HG03045 (cell line): Measurements from ENCODE around the gene IGIP.
A peak's percentile ranks its signal among the peaks of the same experiment; 100 is the strongest.

Experiments
- ATAC-seq: cut with Tn5 transposase; IDR thresholded peaks from one replicate; pipeline ENCODE4 v1.9.1; 2021; ENCODE audit warnings: mild to moderate bottlenecking, moderate library complexity; ENCODE audit not compliant: unreplicated experiment

The IGIP gene

GRCh38 chr5:140162275-140162674, 36.5 kb downstream of the IGIP start:
- no peak for ATAC-seq

GRCh38 chr5:140162781-140163180, 37.0 kb downstream of the IGIP start:
- ATAC-seq = no peak

DNA sequence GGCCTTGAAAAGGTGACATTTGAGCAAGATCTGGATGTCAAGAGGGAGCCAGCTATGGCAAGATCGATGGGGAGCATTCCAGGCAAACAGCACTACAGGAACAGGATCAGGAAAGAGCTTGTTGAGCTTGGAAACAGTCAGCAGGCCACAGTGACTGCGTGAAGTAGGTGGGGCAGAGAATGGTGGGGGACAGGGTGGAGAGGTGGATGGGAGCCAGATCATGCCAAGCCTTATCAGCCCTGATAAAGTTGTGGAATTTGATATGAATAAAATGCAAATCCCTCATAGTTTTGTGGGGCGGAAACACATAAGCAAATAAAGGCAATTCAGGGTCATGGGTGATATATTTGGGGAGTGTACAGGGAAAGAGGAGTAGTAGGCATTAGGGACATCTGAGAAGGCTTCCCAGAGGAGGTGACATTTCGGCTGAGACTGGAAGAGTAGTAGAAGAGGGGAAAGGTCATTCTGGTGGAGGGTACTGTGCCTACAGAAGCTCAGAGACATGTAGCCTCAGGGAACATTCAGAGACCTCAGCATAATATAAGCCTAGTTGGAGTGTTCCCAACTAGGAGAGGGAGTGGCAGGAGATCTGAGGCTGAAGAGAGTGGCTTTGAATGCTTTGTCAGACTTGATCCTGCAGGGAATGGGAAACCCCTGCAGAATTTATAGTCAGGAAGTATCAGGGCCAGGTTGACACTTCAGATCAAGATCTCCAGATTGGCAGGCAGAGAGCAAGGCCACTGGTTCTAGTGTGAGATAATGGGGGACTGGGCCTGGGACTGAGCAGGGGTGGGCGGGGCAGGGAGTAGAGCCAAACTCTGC, 39.6 kb downstream of the IGIP start:
- ATAC-seq = no peak

- ATAC-seq = no peak
Measured at GRCh38 chr5:140165923-140166270, 40.2 kb downstream of the IGIP start.

DNA sequence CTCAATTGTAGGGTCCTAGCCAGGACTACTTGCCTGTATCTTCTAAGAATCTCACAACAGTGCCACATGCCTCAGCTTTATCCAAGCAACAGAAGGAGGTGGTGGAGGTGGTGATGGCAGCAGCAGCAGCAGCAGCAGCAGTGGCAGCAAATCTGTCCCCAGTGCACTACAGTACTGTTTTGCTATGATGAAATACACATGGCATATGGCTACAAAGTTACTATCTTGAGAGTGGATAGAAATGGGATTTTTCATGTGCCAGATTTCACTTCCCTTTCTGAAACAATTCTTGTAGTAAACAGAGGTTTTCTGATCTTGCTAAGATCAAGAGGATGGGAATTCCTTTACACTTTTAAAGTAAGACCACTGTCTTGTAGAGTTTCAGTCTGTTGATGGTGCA, 41.2 kb downstream of the IGIP start:
- no peak for ATAC-seq

GRCh38 chr5:140168371-140168770, 42.6 kb downstream of the IGIP start:
- ATAC-seq = no peak

DNA sequence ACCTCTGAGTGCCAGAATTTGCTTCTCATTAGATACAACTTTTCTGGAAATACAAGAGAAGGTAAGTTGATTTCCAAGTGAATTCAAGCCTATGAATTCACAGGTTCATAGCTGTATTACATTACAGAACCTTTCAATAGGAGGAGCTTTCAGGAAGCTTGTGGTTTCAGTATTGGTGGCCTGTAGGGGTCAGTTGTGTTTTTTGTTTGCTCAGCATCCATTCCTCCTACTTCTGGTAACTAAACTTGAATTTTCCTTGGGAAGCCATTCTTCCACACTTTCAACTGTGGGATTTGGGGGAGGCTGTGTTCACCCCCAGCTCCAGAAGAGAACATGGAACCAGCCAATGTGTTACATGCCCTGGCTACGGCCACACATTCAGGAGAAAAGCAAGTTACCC, 43.7 kb downstream of the IGIP start:
- no peak for ATAC-seq

GRCh38 chr5:140172483-140172882, 46.7 kb downstream of the IGIP start:
- ATAC-seq = no peak

GRCh38 chr5:140174014-140174413, 48.3 kb downstream of the IGIP start:
- ATAC-seq = no peak

GRCh38 chr5:140174465-140175366, 49.0 kb downstream of the IGIP start, which contains the start of gene CYSTM1:
CYSTM1 (plus strand) TSS chr5:140175188; CDS start chr5:140194466, 19,278 bp downstream.
- peak; percentile 94 for ATAC-seq

GRCh38 chr5:140175367-140176030, 49.8 kb downstream of the IGIP start:
- peak; percentile 47 for ATAC-seq

DNA sequence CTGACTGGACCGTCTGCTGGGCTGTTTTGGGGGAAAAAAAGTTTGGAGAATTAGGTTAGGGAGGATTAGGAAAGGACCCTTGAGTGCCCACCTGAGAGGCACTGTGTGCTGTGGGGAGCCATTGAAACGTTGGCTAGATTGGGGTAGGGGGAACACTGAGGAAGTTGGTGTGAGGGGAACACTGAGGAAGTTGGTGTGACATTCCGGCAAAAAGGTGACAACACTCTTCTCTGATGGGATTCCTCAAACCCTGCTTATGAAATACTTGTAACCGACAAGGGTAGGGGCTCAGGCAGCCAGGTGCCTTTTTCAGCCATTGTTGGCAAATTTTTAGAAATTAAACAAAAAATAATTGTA, 50.3 kb downstream of the IGIP start:
- ATAC-seq = no peak

DNA sequence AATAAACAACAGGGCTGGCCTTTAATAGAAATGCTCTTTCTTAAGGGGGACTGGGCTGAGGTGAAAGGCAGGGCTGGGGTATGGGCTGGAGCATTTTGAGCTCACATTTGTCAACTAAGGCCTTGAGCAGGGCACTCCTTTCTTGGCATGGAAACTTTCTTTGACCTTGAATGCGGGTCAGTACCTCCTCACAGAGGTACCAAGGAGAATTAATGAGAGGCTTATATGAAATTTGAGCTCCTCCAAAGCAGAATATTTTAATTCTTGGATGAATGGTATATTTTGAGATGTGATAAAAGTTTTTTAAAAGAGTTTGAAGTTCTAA, 52.3 kb downstream of the IGIP start:
- no peak for ATAC-seq

DNA sequence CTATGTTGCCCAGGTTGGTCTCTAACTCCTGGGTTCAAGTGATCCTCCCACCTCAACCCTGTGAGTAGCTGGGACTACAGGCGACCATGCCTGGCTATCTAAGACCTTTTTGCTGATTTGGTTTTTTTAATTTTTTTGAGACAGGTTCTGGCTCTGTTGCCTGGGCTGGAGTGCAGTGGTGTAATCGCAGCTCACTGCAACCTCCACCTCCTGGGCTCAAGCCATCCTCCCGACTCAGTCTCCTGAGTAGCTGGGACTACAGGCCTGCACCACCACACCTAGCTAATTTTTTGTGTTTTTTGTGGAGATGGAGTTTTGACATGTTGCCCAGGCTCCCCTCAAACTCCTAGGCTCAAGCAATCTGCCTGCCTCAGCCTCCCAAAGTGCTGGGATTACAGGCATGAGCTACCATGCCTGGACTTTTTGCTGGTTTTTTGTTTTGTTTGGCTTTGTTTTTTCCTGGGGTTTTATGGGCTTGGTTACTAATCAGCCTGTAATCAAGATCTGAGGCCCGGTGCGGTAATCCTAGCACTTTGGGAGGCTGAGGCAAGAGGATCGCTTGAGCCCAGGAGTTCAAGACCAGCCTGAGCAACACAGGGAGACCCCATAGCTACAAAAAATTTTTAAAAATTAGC, 52.9 kb downstream of the IGIP start:
- no peak for ATAC-seq
